DOHH2 (cell line): ENCODE results near the gene CXCL10.

Source experiments
- H3F3A ChIP-seq: fragments of 200-600 bp; sonication (generic), shearing (Covaris generic); 2 replicates; pipeline ENCODE4 v1.6.0; 2016; ENCODE audit warnings: antibody characterized with exemption, mild to moderate bottlenecking; ENCODE audit not compliant: control insufficient read depth, insufficient read depth
- H3K27ac ChIP-seq: fragments of 200-600 bp; sonication (generic); 2 replicates; pipeline ENCODE4 v1.5.1; 2014; ENCODE audit warnings: low read depth, mild to moderate bottlenecking, low read length, moderate library complexity
- H3K27me3 ChIP-seq: fragments of 200-600 bp; sonication (generic); 2 replicates; pipeline ENCODE4 v1.6.1; 2014; ENCODE audit warnings: mild to moderate bottlenecking, low read length, mixed read lengths; ENCODE audit not compliant: control insufficient read depth
- H3K36me3 ChIP-seq: fragments of 200-600 bp; sonication (generic); 2 replicates; pipeline ENCODE4 v1.6.1; 2014; ENCODE audit warnings: mild to moderate bottlenecking, low read length, moderate library complexity, mixed read lengths; ENCODE audit not compliant: control insufficient read depth
- H3K4me1 ChIP-seq: fragments of 200-600 bp; sonication (generic); 2 replicates; pipeline ENCODE4 v1.6.1; 2014; ENCODE audit warnings: mild to moderate bottlenecking, low read length, mixed read lengths; ENCODE audit not compliant: control insufficient read depth
- H3K4me2 ChIP-seq: fragments of 200-600 bp; sonication (generic); 2 replicates; pipeline ENCODE4 v1.6.0; 2014; ENCODE audit warnings: mild to moderate bottlenecking, low read length, moderate library complexity
- H3K4me3 ChIP-seq: fragments of 200-600 bp; sonication (generic); 2 replicates; pipeline ENCODE4 v1.5.1; 2014; ENCODE audit warnings: mild to moderate bottlenecking, low read length, mixed read lengths
- H3K79me2 ChIP-seq: fragments of 200-600 bp; sonication (generic); 2 replicates; pipeline ENCODE4 v1.6.1; 2014; ENCODE audit warnings: mild to moderate bottlenecking, low read length, mixed read lengths; ENCODE audit not compliant: control insufficient read depth
- H3K9me2 ChIP-seq: fragments of 200-600 bp; sonication (generic); replicated peaks from 2 replicates; pipeline ENCODE4 v1.6.1; 2014; ENCODE audit warnings: mild to moderate bottlenecking, low read length, mixed read lengths; ENCODE audit not compliant: control insufficient read depth
- H3K9me3 ChIP-seq: fragments of 200-600 bp; sonication (generic); 2 replicates; pipeline ENCODE4 v1.6.1; 2014; ENCODE audit warnings: antibody characterized with exemption, low read length, mixed read lengths; ENCODE audit not compliant: control insufficient read depth, insufficient read depth
- H4K20me1 ChIP-seq: fragments of 200-600 bp; sonication (generic); 2 replicates; pipeline ENCODE4 v1.6.0; 2014; ENCODE audit warnings: low read depth, mild to moderate bottlenecking, antibody characterized with exemption, low read length, moderate library complexity; ENCODE audit not compliant: control insufficient read depth, insufficient read depth
- CTCF ChIP-seq: fragments of 200-600 bp; sonication (generic); IDR thresholded peaks from one replicate; pipeline ENCODE4 v1.5.1; 2014; ENCODE audit warnings: antibody characterized with exemption, mild to moderate bottlenecking, low read depth, low read length; ENCODE audit not compliant: poor library complexity, severe bottlenecking
- EZH2phosphoT487 ChIP-seq: fragments of 200-600 bp; sonication (generic); IDR thresholded peaks from 2 replicates; pipeline ENCODE4 v1.6.1; 2017; ENCODE audit warnings: borderline replicate concordance, mild to moderate bottlenecking, antibody characterized with exemption, low read length, moderate library complexity, mixed read lengths

The CXCL10 gene

GRCh38 chr4:75985116-75985515 lies 38.2 kb downstream of the CXCL10 start:
- H4K20me1 ChIP-seq, result no peaks in the 10 kb centered on the region
- H3K4me2 ChIP-seq, result no peak overlapping the region
- no peaks in the 10 kb centered on the region for H3K27me3 ChIP-seq
- peaks cover 14% of the 10 kb centered on the region for H3K4me1 ChIP-seq
- no peak overlapping the region for H3K27ac ChIP-seq
- no peaks in the 10 kb centered on the region for H3K9me2 ChIP-seq
- peaks cover 54% of the 10 kb centered on the region for H3K36me3 ChIP-seq
- H3K4me3 ChIP-seq, result no peak overlapping the region
- peaks cover 73% of the 10 kb centered on the region for H3K79me2 ChIP-seq
- no peaks in the 10 kb centered on the region for H3K9me3 ChIP-seq
- H3F3A ChIP-seq, result 0 out of 2 replicates have a peak, but pooled peaks cover 3% of the 10 kb centered on the region
- TF ChIP-seq CTCF (no peak), EZH2phosphoT487 (no peak)

- H3K27me3 ChIP-seq, result no peaks in the 10 kb centered on the region
- no peaks in the 10 kb centered on the region for H3K9me2 ChIP-seq
- H3K27ac ChIP-seq, result no peak overlapping the region
- 0 out of 2 replicates have a peak, but pooled peaks cover 3% of the 10 kb centered on the region for H3F3A ChIP-seq
- H3K4me1 ChIP-seq, result no peaks in the 10 kb centered on the region
- no peak overlapping the region for H3K4me3 ChIP-seq
- TF ChIP-seq EZH2phosphoT487 (no peak), CTCF (no peak)
- peaks cover 66% of the 10 kb centered on the region for H3K36me3 ChIP-seq
- H3K4me2 ChIP-seq, result no peak overlapping the region
- H3K9me3 ChIP-seq, result no peaks in the 10 kb centered on the region
- no peaks in the 10 kb centered on the region for H4K20me1 ChIP-seq
- H3K79me2 ChIP-seq, result peaks cover 28% of the 10 kb centered on the region
Observed at GRCh38 chr4:75980576-75980975, 42.7 kb downstream of the CXCL10 start.

GRCh38 chr4:75976177-75976576 lies 47.1 kb downstream of the CXCL10 start:
- Histone ChIP-seq H3K4me3 (no peak overlapping the region), H3K9me2 (no peaks in the 10 kb centered on the region), H3K9me3 (no peaks in the 10 kb centered on the region), H4K20me1 (no peaks in the 10 kb centered on the region), H3K4me2 (no peak overlapping the region), H3K27me3 (no peaks in the 10 kb centered on the region), H3K27ac (no peak overlapping the region), H3K36me3 (peaks cover 79% of the 10 kb centered on the region), H3K4me1 (no peaks in the 10 kb centered on the region), H3F3A (no peaks in the 10 kb centered on the region), H3K79me2 (no peaks in the 10 kb centered on the region)
- TF ChIP-seq CTCF (no peak), EZH2phosphoT487 (no peak)
